Left renal pelvis (tissue), 4 donors: ENCODE data around the gene SGMS2. TPM values are rescaled to one million over a fixed set of nuclear protein-coding genes. Genes with fewer than 3 reads are reported as not detected.
"Not testable (repeated sequence)": the region's sequence is repeated elsewhere in the genome, so short reads cannot be mapped to it uniquely, and the experiment has no call there.

Experiments
- DNase-seq, 4 donors: peaks; one replicate each; pipeline ENCODE4 v3.0.0-alpha.2; 2013; ENCODE audit warnings: low read depth in 4 of 4, low spot score in 3 of 4
- polyA plus RNA-seq, 4 donors: library from polyadenylated mRNA; unstranded; fragments of 120-200 nt; gene quantifications; one replicate each; pipeline ENCODE4 v1.2.1, GENCODE V29; 2013; ENCODE audit not compliant: insufficient read length in 4 of 4

SGMS2 gene
- polyA plus RNA-seq, 4 donors: 14.9 to 17.1 (median 15.2) TPM

DNA sequence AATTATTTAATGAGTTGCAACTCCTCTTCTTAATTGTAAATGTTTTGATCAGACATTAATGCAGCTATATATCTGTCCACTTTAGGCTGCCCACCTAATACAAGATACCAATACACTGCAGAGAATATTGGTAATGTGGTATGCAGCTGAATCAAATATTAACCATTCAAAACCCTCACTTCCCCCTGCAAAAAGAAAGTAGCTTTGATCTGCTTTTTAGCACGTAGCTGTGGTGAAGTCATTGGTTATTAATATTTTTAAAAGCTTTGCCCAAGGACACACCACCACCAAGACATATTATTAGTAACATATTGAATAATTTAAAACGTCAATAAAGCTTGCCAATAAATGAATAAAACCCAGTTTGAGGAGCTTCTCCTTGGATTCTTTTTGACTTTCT, 78.0 kb downstream of the SGMS2 start:
- DNase-seq: no peak

- DNase-seq: not testable (repeated sequence)
Observed at GRCh38 chr4:107905082-107905481, 80.3 kb downstream of the SGMS2 start.

DNA sequence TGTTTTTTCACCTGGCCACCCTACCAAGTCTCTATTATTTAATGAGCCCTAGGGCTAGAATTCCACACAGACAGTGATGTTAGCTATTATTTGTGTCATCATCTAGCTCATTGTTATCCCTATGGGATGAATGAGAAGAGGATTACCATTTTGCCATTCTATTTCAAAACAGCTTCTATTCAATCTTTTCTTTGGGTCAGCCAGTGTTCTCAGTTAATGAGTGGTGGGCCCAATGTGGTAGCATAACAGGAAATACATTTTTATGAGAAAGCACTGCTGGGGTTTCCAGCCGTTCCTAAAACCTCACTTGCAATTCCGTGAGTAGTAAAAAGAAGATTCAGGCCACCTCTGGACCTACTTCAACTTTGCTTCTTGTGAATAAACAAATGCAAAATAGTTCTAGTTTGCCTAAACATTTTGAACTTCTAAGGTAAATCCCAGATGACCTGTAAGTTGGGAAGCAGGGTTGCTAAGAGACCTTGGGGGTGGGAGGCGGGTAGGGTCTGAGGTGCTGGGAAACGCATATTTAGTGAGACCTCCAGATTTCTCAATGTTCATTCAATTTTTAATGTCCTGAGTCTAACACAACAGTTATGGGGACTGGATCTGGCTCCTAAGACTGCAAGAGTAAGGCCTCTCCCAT, 81.8 kb downstream of the SGMS2 start:
- no peak for DNase-seq

GRCh38 chr4:107908377-107908776, 83.6 kb downstream of the SGMS2 start:
- DNase-seq: no peak

GRCh38 chr4:107913283-107913899, 88.7 kb downstream of the SGMS2 start:
- peak in 2 of 4 donors; percentile 31 to 45 for DNase-seq

DNA sequence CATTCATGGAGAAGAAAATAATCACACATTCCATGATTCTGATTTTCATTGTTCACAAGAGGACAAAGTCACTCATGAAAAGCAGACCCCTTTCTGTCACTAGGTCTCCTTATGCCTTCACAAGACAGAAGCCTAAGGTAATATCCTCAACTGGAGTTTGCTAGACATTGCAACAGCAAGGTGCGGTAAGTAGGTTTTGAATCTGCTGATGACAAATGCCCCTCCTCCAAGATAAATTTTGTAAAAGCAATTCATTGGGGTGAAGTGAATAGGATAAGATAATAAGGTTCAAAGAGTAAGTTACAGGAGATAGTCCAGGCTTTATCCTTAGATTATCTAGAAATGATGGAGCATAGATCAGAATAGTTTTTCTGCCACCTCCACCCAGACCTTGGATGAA, 90.5 kb downstream of the SGMS2 start:
- no peak for DNase-seq

- no peak for DNase-seq
Observed at GRCh38 chr4:107916623-107917022, 91.9 kb downstream of the SGMS2 start.

DNA sequence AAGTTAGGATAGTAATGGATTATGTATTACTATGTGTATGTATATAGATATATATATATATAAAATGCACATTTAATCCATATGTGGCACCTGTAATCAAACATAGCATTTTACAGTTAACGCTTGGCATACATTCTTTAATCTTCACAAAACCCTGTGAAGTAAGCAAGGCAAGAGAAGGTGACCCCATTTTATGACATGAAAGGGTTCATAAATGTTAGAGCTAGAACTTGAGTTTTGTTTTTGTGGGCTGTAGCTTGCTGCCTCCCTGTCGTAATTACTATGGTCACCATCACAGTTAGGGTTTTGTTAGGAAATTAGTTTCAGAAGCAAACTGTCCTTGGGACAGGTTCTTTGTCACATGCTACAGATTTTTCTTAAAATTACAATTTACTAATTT, 92.8 kb downstream of the SGMS2 start:
- no peak for DNase-seq

DNA sequence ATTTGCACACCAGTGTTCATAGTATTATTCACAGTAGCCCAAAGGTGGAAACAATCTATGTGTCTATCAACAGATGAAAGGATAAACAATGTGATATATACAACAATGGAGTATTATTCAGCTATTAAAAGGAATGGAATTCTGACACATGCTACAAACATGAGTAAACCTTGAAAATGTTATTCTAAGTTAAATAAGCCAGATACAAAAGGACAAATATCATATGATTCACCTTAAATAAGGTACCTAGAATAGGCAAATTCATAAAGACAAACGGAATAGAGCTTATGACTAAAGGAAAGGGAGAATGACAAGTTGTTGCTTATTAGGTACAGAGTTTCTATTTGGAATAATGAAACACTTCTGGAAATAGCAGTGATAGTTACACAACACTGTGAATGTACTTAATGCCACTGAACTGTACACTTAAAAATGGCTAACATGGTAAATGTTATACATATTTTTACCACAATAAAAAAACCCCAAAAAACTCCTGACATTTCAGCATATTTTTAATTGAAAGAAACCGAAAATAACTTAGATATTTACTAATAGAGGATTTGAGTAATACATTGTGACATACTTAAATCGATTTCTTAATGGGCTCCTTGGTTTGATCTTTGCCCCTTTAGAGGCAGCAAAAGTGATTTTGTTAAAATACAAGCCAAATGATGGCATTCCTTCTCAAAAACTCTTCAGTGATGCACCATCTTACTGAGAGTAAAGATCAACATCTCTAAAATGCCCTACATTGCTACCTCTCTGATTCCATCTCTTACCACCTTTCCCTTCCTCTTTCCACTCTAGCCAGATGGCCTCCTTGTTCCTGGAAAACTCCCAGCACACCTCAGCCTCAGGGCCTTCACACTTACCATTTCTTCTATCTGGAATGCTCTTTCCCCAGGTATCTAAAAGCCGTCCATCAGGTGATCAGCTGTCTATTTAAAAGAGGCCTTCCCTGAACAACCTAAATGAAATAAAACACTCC, 98.0 kb downstream of the SGMS2 start:
- no peak for DNase-seq

DNA sequence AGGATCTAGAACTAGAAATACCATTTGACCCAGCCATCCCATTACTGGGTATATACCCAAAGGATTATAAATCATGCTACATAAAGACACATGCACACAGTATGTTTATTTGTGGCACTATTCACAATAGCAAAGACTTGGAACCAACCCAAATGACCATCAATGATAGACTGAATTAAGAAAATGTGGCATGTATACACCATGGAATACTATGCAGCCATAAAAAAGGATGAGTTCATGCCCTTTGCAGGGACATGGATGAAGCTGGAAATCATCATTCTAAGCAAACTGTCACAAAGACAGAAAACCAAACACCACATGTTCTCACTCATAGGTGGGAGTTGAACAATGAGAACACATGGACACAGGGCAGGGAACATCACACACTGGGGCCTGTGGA, 101.0 kb downstream of the SGMS2 start:
- not testable (repeated sequence) for DNase-seq

GRCh38 chr4:107926875-107927274, 102.1 kb downstream of the SGMS2 start:
- DNase-seq: not testable (repeated sequence)

- DNase-seq: peak in 2 of 4 donors; percentile 43 to 51
Observed at GRCh38 chr4:107930821-107931774, 106.4 kb downstream of the SGMS2 start, which contains the start of gene CYP2U1. CYP2U1 (plus strand) TSS chr4:107931549; CDS start chr4:107931644, 95 bp downstream.

DNA sequence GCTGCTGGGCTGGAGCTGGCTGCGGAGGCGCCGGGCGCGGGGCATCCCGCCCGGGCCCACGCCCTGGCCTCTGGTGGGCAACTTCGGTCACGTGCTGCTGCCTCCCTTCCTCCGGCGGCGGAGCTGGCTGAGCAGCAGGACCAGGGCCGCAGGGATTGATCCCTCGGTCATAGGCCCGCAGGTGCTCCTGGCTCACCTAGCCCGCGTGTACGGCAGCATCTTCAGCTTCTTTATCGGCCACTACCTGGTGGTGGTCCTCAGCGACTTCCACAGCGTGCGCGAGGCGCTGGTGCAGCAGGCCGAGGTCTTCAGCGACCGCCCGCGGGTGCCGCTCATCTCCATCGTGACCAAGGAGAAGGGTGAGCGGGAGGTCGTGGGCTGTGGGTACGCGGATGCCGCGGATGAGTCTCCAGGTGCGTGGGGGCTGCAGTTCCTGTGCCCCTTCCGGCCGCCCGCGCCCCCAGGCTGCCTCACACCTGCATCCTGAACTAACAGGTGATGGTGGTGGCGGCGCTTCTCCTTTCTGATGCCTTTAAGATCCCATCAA, 107.1 kb downstream of the SGMS2 start:
- peak in 2 of 4 donors; percentile 1 to 10 for DNase-seq

GRCh38 chr4:107935246-107935645, 110.5 kb downstream of the SGMS2 start:
- no peak for DNase-seq

DNA sequence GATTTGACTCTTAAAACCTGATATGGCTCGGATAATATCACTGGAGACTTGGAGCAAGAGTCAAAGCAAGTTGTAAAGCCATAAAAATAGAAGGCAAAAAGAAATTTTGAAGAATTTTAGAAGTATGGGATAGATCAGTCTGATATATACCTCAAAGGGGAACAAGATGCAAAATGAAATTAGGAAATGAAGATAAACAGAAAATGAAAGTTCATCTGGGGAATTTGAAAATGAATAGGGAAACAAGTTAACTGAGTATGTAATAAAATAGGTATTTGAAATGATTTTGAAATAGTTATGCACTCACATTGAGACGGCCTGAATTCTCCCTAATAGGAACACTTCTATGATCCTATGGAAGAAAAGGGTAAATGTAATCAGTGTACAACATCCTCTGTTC, 112.3 kb downstream of the SGMS2 start:
- no peak for DNase-seq

DNA sequence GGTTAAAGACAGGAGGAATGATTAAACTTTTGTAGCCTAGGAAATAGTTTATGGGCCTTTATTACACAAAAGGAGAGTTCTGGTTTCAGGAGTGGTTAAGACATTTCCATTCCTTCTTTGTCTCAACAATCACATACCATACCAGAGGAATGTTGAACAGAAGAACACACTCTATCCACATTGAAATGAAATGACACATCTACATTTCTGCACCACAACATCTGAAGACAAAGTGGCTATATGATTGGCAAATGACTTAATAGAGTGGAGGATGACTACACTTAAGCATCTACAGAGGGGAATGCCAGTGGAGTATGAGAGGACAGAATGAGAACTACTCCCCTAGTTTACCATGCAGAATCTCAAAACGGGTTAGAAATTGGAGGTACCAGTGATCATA, 114.6 kb downstream of the SGMS2 start:
- DNase-seq: no peak

DNA sequence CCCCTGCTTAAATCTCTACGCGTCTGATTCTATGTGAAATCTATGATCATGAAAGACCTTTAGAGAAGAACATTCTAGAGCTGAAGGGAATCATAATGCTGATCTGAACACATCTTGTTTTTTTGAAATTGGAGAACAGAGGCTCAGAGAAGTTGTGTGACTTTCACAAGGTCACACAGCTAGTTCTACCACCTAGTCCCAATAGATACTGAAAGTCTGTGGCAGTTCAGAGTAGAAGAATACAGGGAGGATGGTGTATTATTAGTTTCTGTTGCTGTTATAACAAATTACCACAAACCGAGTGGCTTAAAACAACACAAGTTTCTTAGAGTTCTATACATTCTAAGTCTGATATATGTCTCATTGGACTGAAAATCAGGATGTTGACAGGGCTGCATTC, 121.1 kb downstream of the SGMS2 start:
- no peak for DNase-seq

DNA sequence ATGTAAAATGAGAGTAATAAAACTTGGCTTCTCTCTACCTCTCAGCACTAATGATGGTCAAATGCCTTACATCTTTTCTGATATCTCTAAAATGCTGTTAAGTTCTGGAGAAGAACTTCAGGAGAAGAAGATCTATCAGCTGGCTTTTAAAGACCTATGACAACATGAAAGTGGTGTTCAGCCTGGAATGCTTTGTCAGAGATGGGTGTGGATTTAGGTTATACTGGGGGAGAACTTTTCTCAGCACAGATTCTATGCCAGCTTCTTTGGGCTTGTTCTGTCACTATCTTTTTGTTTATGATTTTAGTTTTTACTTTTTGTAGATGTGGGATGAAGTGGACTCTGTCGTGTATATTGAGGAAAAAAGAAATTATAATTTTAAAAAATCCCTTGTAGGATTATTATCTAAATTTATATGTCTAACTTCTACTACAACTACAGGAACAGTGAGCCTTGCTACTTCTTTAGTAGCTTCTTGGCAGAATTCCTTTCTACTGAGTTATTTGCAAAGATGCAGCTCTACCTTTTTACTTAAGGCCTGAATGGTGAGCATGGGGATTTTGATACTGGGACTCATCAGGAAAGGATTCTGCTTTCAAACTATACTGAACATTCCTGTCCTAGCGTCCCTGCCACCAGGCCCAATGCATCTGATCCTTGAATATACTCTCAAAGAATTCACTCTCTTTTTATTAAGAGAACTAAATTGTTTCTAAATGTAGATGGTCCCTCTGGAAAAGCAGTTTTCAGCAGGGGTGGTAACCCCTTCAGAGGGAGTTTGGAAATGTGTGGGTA, 126.2 kb downstream of the SGMS2 start:
- DNase-seq: no peak

DNA sequence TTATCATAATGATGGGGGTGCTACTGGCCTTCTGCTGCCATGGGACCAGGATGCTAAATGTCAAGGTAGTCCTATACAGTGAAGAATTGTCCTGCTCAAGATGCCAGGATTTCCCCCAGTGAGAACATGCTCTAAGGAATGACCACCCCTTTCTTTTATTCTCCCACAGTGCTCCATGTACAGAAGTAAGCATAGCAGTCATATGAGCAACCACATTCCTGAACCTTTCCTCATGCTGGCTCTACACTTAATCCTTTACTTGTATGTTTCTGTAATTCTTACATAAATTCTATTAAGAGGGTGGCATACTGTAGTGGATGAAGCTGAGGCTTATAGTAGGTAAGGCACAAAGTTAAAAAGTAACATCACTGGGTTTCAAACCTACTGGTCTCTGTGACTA, 126.8 kb downstream of the SGMS2 start:
- no peak for DNase-seq
